Measurements from ENCODE around the gene CDSN. TPM values are rescaled to one million over a fixed set of nuclear protein-coding genes. Genes with fewer than 3 reads are reported as not detected.

Gene CDSN
- total RNA-seq, 5 donors from 2014 or later (not counting 1 experiment from before 2014, with no cell fraction given), result not detected

DNA sequence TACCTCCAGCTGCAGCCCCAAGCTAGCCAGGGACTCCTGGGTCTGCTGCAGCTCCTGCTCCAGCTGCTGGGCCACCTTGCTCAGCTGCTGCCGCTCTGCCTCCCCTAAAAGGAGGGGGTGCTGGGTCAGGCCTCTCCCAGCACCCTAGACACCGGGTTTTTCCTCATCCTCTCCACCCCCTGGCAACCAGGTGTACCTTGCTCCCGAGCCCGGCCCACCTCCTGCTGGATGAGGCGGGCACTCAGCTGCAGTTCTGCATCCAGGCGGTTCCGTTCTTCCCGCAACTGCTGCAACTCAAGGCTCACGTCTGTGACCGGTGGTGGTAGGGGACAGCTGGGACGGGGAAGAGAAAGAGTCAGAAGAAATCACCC, 24.7 kb upstream of the CDSN start:
- no peak overlapping the region for H3K4me3 Mint-ChIP-seq

GRCh38 chr6:31144296-31144969, 24.2 kb upstream of the CDSN start:
- peaks cover 17% of the 10 kb centered on the region for H3K36me3 Mint-ChIP-seq
- no peaks in the 10 kb centered on the region for H3K9me3 Mint-ChIP-seq
- H3K9me3 ChIP-seq, result no peaks in the 10 kb centered on the region
- no peak overlapping the region for H3K27ac ChIP-seq (ENCODE audit: low read length)
- POLR2A ChIA-PET, result no interaction called here
- WGBS (ENCODE audit: insufficient coverage), result 96% methylated on average over 14 of the region's 18 CpGs
- DNase-seq, result no peak
- CTCF ChIA-PET, result interaction anchor here in 1 of 2 donors (0.7 kb wide), 1 partner anchor 537 kb away, joined by 3 read pairs; no protein-coding TSS in a partner anchor
- no peaks in the 10 kb centered on the region for H3K4me1 ChIP-seq (ENCODE audit: control insufficient read depth in 1 of 2, extremely low read depth in 1 of 2, insufficient read depth in 2 of 2, low read length in 2 of 2)
- peaks cover 7 to 12% of the 10 kb centered on the region in 2 donors for H3K36me3 ChIP-seq (ENCODE audit: control insufficient read depth in 2 of 2, extremely low read depth in 1 of 2, insufficient read depth in 1 of 2, low read length in 1 of 2)
- no peak overlapping the region for H3K4me3 ChIP-seq (ENCODE audit: control insufficient read depth in 1 of 2, extremely low read depth in 1 of 2, low read length in 1 of 2)
- no peaks in the 10 kb centered on the region for H3K27me3 ChIP-seq (replicated peaks in 1 of 2; ENCODE audit: control insufficient read depth in 2 of 2, extremely low read depth in 1 of 2, insufficient read depth in 2 of 2, low read length in 1 of 2)
- no peaks in the 10 kb centered on the region for H3K27me3 Mint-ChIP-seq
- no peaks in the 10 kb centered on the region for H3K4me1 Mint-ChIP-seq
- no peak overlapping the region for H3K4me3 Mint-ChIP-seq
- H3K27ac Mint-ChIP-seq, result no peak overlapping the region
- no peak for ATAC-seq (replicated peaks in 1 of 4)

More for the DNA sequence above, 24.7 kb upstream of the CDSN start:
- DNase-seq, result no peak
- Histone ChIP-seq H3K4me1 (ENCODE audit: control insufficient read depth in 1 of 2, extremely low read depth in 1 of 2, insufficient read depth in 2 of 2, low read length in 2 of 2) (no peaks in the 10 kb centered on the region), H3K36me3 (ENCODE audit: control insufficient read depth in 2 of 2, extremely low read depth in 1 of 2, insufficient read depth in 1 of 2, low read length in 1 of 2) (peaks cover 10 to 13% of the 10 kb centered on the region in 2 donors), H3K27me3 (replicated peaks in 1 of 2; ENCODE audit: control insufficient read depth in 2 of 2, extremely low read depth in 1 of 2, insufficient read depth in 2 of 2, low read length in 1 of 2) (no peaks in the 10 kb centered on the region), H3K9me3 (no peaks in the 10 kb centered on the region), H3K27ac (ENCODE audit: low read length) (no peak overlapping the region), H3K4me3 (ENCODE audit: control insufficient read depth in 1 of 2, extremely low read depth in 1 of 2, low read length in 1 of 2) (no peak overlapping the region)
- 86% methylated on average over 7 of the region's 11 CpGs for WGBS (ENCODE audit: insufficient coverage)
- CTCF ChIA-PET, result no interaction called here
- no peaks in the 10 kb centered on the region for H3K27me3 Mint-ChIP-seq
- ATAC-seq (replicated peaks in 1 of 4), result no peak
- no peaks in the 10 kb centered on the region for H3K9me3 Mint-ChIP-seq
- H3K36me3 Mint-ChIP-seq, result peaks cover 21% of the 10 kb centered on the region
- H3K4me1 Mint-ChIP-seq, result no peaks in the 10 kb centered on the region
- POLR2A ChIA-PET, result no interaction called here
- no peak overlapping the region for H3K27ac Mint-ChIP-seq

DNA sequence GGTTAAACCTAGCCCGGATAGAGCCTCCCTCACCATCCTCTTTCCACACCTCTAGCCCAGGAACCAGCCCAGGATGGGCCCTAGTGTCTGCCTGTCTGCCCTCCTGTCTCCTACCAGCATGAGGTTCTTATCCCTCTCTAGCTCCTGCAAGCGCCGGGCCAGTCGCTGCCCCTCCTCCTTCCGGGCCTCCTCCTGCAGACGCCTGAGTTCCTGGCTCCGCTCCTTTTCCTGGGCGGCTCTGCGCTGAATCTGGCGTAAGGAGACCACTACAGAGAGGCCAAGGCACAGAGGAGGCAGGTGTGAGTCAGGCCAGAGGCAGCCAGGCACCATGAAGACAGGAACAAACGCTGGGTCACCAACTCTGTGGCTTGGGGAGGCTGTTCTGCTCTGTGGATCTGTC, 22.9 kb upstream of the CDSN start:
- Histone ChIP-seq H3K4me1 (ENCODE audit: control insufficient read depth in 1 of 2, extremely low read depth in 1 of 2, insufficient read depth in 2 of 2, low read length in 2 of 2) (no peaks in the 10 kb centered on the region), H3K27ac (ENCODE audit: low read length) (no peak overlapping the region), H3K27me3 (replicated peaks in 1 of 2; ENCODE audit: control insufficient read depth in 2 of 2, extremely low read depth in 1 of 2, insufficient read depth in 2 of 2, low read length in 1 of 2) (no peaks in the 10 kb centered on the region), H3K36me3 (ENCODE audit: control insufficient read depth in 2 of 2, extremely low read depth in 1 of 2, insufficient read depth in 1 of 2, low read length in 1 of 2) (peaks cover 7 to 12% of the 10 kb centered on the region in 2 donors), H3K4me3 (ENCODE audit: control insufficient read depth in 1 of 2, extremely low read depth in 1 of 2, low read length in 1 of 2) (no peak overlapping the region), H3K9me3 (no peaks in the 10 kb centered on the region)
- peaks cover 17% of the 10 kb centered on the region for H3K36me3 Mint-ChIP-seq
- no peak overlapping the region for H3K4me3 Mint-ChIP-seq
- no peak for DNase-seq
- no peak for ATAC-seq (replicated peaks in 1 of 4)
- CTCF ChIA-PET, result interaction anchor here in 1 of 2 donors (1.0 kb wide), 1 partner anchor 223 kb away, joined by 3 read pairs; no protein-coding TSS in a partner anchor
- peaks cover 0 to 5% (median 0%) of the 10 kb centered on the region in 3 donors for H3K4me1 Mint-ChIP-seq
- H3K27ac Mint-ChIP-seq, result no peak overlapping the region
- H3K9me3 Mint-ChIP-seq, result no peaks in the 10 kb centered on the region
- no peaks in the 10 kb centered on the region for H3K27me3 Mint-ChIP-seq
- POLR2A ChIA-PET, result no interaction called here
- WGBS (ENCODE audit: insufficient coverage), result 99% methylated on average over 9 of the region's 11 CpGs

- CTCF ChIA-PET, result no interaction called here
- POLR2A ChIA-PET, result no interaction called here
- no peak overlapping the region for H3K4me3 Mint-ChIP-seq
- H3K9me3 ChIP-seq, result no peaks in the 10 kb centered on the region
- no peaks in the 10 kb centered on the region for H3K27me3 ChIP-seq (replicated peaks in 1 of 2; ENCODE audit: control insufficient read depth in 2 of 2, extremely low read depth in 1 of 2, insufficient read depth in 2 of 2, low read length in 1 of 2)
- no peak overlapping the region for H3K4me3 ChIP-seq (ENCODE audit: control insufficient read depth in 1 of 2, extremely low read depth in 1 of 2, low read length in 1 of 2)
- peaks cover 2 to 6% of the 10 kb centered on the region in 2 experiments for H3K4me1 ChIP-seq (ENCODE audit: control insufficient read depth in 1 of 2, extremely low read depth in 1 of 2, insufficient read depth in 2 of 2, low read length in 2 of 2)
- H3K27ac Mint-ChIP-seq, result no peak overlapping the region
- H3K27ac ChIP-seq (ENCODE audit: low read length), result no peak overlapping the region
- WGBS (ENCODE audit: insufficient coverage), result 88% methylated on average over 2 of the region's 2 CpGs
- H3K36me3 ChIP-seq (ENCODE audit: control insufficient read depth in 2 of 2, extremely low read depth in 1 of 2, insufficient read depth in 1 of 2, low read length in 1 of 2), result peaks cover 7 to 12% of the 10 kb centered on the region in 2 donors
- H3K36me3 Mint-ChIP-seq, result peaks cover 17% of the 10 kb centered on the region
- no peak for DNase-seq
- H3K9me3 Mint-ChIP-seq, result no peaks in the 10 kb centered on the region
- H3K4me1 Mint-ChIP-seq, result peaks cover 4 to 5% (median 4%) of the 10 kb centered on the region in 3 donors
- H3K27me3 Mint-ChIP-seq, result no peaks in the 10 kb centered on the region
- no peak for ATAC-seq (replicated peaks in 1 of 4)
Measured at GRCh38 chr6:31142361-31142761, 22.1 kb upstream of the CDSN start.

- H3K27ac Mint-ChIP-seq, result no peak overlapping the region
- POLR2A ChIA-PET, result interaction anchor here in 1 of 2 donors (0.6 kb wide), 1 partner anchor 225 kb away, joined by 3 read pairs; no protein-coding TSS in a partner anchor
- WGBS (ENCODE audit: insufficient coverage), result 88% methylated on average over 14 of the region's 15 CpGs
Measured at GRCh38 chr6:31140643-31141042, 20.4 kb upstream of the CDSN start.

DNA sequence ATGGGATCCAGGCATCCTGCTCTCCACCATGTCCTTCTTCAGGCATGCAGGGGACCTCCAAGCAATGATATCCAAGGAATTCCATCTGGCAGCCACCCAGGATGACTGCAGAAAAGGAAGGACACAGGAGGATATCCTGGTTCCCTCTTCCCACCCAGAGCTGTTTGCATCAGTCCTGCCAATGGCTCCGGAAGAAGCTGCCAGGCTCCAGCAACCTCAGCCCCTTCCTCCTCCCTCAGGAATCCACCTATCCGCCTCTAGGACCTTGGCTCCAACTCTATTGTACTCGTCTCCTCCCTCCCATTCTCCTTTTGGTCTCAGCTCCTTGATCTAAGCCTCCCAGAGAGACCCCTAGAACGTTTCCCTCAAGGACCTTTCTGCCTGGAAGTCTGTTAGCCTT, 19.4 kb upstream of the CDSN start:
- H3K27me3 ChIP-seq (replicated peaks in 1 of 2; ENCODE audit: control insufficient read depth in 2 of 2, extremely low read depth in 1 of 2, insufficient read depth in 2 of 2, low read length in 1 of 2), result peaks cover 0 to 4% of the 10 kb centered on the region in 2 experiments
- H3K4me1 Mint-ChIP-seq, result peaks cover 4 to 5% (median 4%) of the 10 kb centered on the region in 3 donors
- peaks cover 0 to 9% of the 10 kb centered on the region in 2 donors for H3K36me3 ChIP-seq (ENCODE audit: control insufficient read depth in 2 of 2, extremely low read depth in 1 of 2, insufficient read depth in 1 of 2, low read length in 1 of 2)
- no peak overlapping the region for H3K27ac ChIP-seq (ENCODE audit: low read length)
- peaks cover 7% of the 10 kb centered on the region for H3K36me3 Mint-ChIP-seq
- DNase-seq (no peak), ATAC-seq (replicated peaks in 1 of 4) (no peak)
- no peaks in the 10 kb centered on the region for H3K27me3 Mint-ChIP-seq
- POLR2A ChIA-PET, result no interaction called here
- H3K4me3 Mint-ChIP-seq, result no peak overlapping the region
- H3K27ac Mint-ChIP-seq, result no peak overlapping the region
- CTCF ChIA-PET, result interaction anchor here in 1 of 2 donors (0.8 kb wide), 1 partner anchor 11 kb away, joined by 3 read pairs; no protein-coding TSS in a partner anchor
- H3K4me3 ChIP-seq (ENCODE audit: control insufficient read depth in 1 of 2, extremely low read depth in 1 of 2, low read length in 1 of 2), result no peak overlapping the region
- H3K9me3 Mint-ChIP-seq, result no peaks in the 10 kb centered on the region
- peaks cover 2 to 6% of the 10 kb centered on the region in 2 experiments for H3K4me1 ChIP-seq (ENCODE audit: control insufficient read depth in 1 of 2, extremely low read depth in 1 of 2, insufficient read depth in 2 of 2, low read length in 2 of 2)
- WGBS (ENCODE audit: insufficient coverage), result 73% methylated on average over 4 of the region's 4 CpGs
- no peaks in the 10 kb centered on the region for H3K9me3 ChIP-seq

More at GRCh38 chr6:31140643-31141042, 20.4 kb upstream of the CDSN start:
- DNase-seq (no peak), ATAC-seq (replicated peaks in 1 of 4) (no peak)
- Mint-ChIP-seq H3K36me3 (peaks cover 14% of the 10 kb centered on the region), H3K4me1 (peaks cover 4 to 5% (median 4%) of the 10 kb centered on the region in 3 donors), H3K4me3 (no peak overlapping the region), H3K27me3 (no peaks in the 10 kb centered on the region), H3K9me3 (no peaks in the 10 kb centered on the region)
- peaks cover 2 to 6% of the 10 kb centered on the region in 2 experiments for H3K4me1 ChIP-seq (ENCODE audit: control insufficient read depth in 1 of 2, extremely low read depth in 1 of 2, insufficient read depth in 2 of 2, low read length in 2 of 2)
- H3K27me3 ChIP-seq (replicated peaks in 1 of 2; ENCODE audit: control insufficient read depth in 2 of 2, extremely low read depth in 1 of 2, insufficient read depth in 2 of 2, low read length in 1 of 2), result no peaks in the 10 kb centered on the region
- no peak overlapping the region for H3K27ac ChIP-seq (ENCODE audit: low read length)
- CTCF ChIA-PET, result no interaction called here
- H3K36me3 ChIP-seq (ENCODE audit: control insufficient read depth in 2 of 2, extremely low read depth in 1 of 2, insufficient read depth in 1 of 2, low read length in 1 of 2), result peaks cover 7 to 12% of the 10 kb centered on the region in 2 donors
- no peak overlapping the region for H3K4me3 ChIP-seq (ENCODE audit: control insufficient read depth in 1 of 2, extremely low read depth in 1 of 2, low read length in 1 of 2)
- H3K9me3 ChIP-seq, result no peaks in the 10 kb centered on the region

All from T-cell (primary cell).